HL-60 (cell line): ENCODE data around the gene SNRNP40.

Experiments used
- CTCF ChIP-seq: IDR thresholded peaks from one replicate; pipeline ENCODE4 v1.5.1; 2011; ENCODE audit warnings: low read length, control low read depth, inconsistent platforms; ENCODE audit not compliant: insufficient read depth
- GABPA ChIP-seq: IDR thresholded peaks from 2 replicates; pipeline ENCODE4 v1.6.1; 2012; ENCODE audit warnings: low read depth
- POLR2AphosphoS5 ChIP-seq: IDR thresholded peaks from 2 replicates; pipeline ENCODE4 v1.6.1; 2012; ENCODE audit warnings: low read depth
- REST ChIP-seq: IDR thresholded peaks from 2 replicates; pipeline ENCODE4 v1.6.1; 2012; ENCODE audit warnings: low read depth; ENCODE audit not compliant: insufficient replicate concordance
- SPI1 ChIP-seq: IDR thresholded peaks from 2 replicates; pipeline ENCODE4 v1.6.1; 2012; ENCODE audit warnings: low read depth, mild to moderate bottlenecking, borderline replicate concordance

GRCh38 chr1:31243501-31244286 lies 52.9 kb downstream of the SNRNP40 start:
- TF ChIP-seq CTCF (no peak), GABPA (no peak), POLR2AphosphoS5 (no peak), SPI1 (no peak), REST (no peak)
